AG09319 (cell line): ENCODE data around the gene ZNF630.
"Not testable (repeated sequence)": the region's sequence is repeated elsewhere in the genome, so short reads cannot be mapped to it uniquely, and the experiment has no call there.

Experiments
- DNase-seq: peaks from one replicate; pipeline ENCODE4 v3.0.0-alpha.2; 2010; ENCODE audit warnings: low read depth; ENCODE audit errors: extremely low read depth
- TF ChIP-seq, protein P1 (sequence below): IDR thresholded peaks from 2 replicates; pipeline ENCODE4 v1.5.1; 2011; ENCODE audit warnings: low read depth, mild to moderate bottlenecking, inconsistent platforms, low read length, moderate library complexity

Gene ZNF630

DNA sequence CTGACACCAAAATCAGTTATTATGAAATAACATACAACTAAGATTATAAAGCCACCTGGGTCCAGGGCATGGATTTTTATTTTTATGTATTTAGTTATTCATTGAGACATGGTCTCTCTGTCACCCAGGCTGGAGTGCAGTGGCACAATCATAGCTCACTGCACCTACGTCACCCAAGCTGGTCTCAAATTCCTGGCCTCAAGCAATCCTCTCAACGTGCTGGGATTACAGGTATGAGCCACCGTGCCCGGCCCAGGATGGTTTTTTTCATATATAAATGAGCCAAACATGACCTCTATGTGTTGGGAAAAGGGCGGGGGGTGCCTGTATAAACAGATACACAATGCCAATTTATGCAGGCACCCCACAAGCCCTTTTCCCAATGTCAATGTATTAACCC lies 24.6 kb downstream of the ZNF630 start:
- TF ChIP-seq, protein P1, sequence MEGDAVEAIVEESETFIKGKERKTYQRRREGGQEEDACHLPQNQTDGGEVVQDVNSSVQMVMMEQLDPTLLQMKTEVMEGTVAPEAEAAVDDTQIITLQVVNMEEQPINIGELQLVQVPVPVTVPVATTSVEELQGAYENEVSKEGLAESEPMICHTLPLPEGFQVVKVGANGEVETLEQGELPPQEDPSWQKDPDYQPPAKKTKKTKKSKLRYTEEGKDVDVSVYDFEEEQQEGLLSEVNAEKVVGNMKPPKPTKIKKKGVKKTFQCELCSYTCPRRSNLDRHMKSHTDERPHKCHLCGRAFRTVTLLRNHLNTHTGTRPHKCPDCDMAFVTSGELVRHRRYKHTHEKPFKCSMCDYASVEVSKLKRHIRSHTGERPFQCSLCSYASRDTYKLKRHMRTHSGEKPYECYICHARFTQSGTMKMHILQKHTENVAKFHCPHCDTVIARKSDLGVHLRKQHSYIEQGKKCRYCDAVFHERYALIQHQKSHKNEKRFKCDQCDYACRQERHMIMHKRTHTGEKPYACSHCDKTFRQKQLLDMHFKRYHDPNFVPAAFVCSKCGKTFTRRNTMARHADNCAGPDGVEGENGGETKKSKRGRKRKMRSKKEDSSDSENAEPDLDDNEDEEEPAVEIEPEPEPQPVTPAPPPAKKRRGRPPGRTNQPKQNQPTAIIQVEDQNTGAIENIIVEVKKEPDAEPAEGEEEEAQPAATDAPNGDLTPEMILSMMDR: no peak

DNA sequence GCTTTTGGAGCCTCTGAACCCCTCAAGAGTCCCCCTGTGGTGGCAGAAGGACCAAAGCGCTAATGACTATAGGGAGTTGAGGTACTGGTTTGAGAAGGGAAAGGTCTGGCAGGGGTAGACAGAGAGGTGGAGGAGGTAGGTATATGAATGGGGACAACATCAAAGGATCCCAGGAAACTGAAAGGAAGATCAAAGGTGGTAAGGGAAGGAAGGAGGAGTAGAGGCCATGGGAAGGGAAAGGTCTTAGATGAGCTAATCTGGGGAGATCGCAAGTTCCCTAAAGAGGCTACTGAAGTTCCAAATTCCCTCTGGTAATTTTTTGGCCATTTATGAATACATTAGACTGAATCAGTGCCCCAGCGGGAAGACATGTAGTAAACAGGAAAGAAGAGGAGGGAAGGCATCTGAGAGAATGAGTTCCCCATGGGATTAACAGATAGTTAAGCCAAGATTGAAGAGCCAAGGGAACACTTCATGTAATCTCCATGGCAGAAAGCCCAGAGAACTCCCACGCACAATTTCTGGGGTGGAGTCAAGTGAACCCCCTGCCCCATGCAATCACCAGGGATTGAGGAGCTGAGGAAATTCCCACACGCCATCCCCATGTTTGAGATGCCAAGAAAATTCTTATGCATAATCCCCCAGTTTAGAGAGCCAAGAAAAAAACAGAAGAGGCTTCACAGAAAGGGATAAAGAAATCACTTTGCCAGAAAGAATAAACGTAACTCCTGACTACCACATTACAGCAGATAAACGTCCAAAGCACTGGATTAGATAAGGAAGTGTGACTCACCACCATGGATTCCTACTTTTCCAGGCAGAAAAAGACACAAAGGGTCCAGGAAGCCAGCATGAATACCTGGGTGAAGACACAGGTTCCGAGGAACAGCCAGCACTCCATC lies 25.8 kb downstream of the ZNF630 start:
- TF ChIP-seq, protein P1: no peak
- peak; percentile 27 for DNase-seq

More for the DNA sequence above, 24.6 kb downstream of the ZNF630 start:
- no peak for DNase-seq

DNA sequence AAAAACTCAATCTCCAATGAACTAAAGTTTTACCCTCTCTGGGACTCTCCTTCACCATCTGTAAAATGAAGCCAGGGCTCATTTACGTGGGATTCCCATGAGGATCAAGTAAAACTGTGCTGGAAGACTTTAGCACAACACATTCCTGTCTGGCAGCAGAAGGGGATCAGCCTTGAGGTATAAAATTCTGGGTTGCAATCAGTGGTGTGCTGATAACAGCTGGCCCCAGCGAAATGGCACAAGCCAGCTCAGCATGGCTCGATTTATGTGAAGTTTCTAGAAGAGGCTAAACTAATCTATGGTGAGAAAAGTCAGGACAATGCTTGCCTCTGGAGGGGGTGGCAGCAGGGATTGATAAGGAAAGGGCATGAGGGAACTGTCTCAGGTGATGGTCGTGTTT lies 28.4 kb downstream of the ZNF630 start:
- TF ChIP-seq, protein P1: no peak
- DNase-seq: no peak

DNA sequence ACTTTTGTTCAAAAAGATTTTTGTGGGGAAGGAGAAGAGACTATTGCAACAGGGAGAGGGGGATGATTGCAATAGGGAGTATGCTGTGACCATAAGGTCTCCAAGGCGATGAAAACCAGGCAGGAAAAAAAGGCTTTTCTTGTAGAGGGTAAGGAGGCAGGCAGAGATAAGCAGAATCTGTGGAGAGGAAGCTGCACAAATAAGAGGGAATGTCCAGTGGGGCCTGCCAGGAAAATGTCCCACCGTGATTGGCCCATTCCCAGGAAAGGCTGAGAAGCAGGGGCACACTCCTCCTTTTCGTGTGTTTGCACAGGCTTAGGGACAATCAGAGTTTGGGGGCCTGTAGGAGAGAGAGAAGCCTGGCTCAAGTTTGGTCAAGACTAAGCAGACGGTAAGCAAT lies 35.5 kb downstream of the ZNF630 start:
- TF ChIP-seq, protein P1: no peak
- DNase-seq: no peak

DNA sequence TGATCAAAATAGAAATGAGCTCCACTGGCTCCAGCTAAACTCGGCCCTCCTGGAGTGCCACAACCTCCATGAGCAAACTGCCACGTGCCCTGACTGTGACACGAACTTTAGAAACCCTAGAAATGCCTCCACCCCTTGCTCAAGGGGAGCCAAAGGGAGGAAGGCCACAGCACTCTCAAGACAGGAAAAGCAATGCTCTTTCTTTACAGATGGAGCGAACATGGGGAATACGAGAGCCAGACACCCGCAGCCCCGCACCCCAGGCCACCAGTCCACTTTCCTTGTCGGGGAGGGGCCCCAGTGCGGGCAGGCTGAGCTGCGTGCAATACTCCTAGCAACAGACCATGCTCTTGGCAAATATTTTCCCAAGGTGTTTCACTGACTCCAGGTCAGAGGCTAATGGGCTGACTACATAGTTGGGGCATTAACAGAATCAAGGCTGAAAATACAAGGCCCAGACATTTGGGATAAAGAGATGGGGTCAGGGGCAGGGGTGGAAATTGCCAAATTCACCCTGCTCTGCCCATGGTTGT lies 40.7 kb downstream of the ZNF630 start:
- not testable (repeated sequence) for DNase-seq

GRCh38 chrX:48030237-48030636 lies 41.2 kb downstream of the ZNF630 start:
- TF ChIP-seq, protein P1: no peak

DNA sequence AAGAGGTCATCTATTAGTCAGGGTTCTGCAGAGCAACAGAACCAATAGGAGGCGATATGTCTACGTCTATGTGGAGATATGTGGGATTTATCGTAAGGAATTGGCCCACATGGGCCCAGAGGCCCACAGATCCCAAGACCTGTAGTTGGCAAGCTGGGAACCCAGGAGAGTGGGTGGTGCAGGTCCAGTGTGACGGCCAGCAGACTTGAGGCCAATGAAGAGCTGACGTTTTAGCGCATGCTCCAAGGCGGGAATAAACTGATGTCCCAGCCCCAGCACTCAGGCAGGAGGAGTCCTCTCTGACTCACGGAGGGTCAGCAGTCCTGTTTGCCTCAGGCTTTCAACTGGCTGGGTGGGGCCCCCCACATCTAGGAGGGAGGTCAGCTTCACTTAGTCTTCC lies 43.3 kb downstream of the ZNF630 start:
- no peak for DNase-seq
- TF ChIP-seq, protein P1: no peak

More at GRCh38 chrX:48030237-48030636, 41.2 kb downstream of the ZNF630 start:
- DNase-seq: no peak

DNA sequence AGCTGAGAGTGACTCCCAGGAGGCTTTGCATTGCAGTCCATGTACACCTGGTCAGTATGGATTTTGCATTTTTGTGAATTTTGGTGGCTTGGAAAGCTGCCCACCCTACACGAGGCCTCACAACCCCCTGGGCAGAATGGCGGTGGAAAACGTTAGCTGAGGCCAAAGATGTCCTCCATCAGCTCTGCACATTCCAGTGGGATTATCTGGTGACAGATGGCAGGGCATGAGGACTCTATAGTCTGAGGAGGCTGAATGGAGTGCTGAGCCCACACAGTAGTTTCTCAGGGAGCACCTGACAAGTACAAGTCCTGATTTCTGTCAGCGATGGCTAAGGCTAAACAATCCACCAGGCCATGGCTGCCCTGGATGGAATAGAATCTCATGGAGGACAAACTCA lies 43.9 kb downstream of the ZNF630 start:
- DNase-seq: not testable (repeated sequence)
